Measurements from ENCODE around the gene SMARCD1. TPM values are rescaled to one million over a fixed set of nuclear protein-coding genes. Genes with fewer than 3 reads are reported as not detected.
"Not testable (repeated sequence)": the region's sequence is repeated elsewhere in the genome, so short reads cannot be mapped to it uniquely, and the experiment has no call there.

Gene SMARCD1
- total RNA-seq, 2 experiments from 2014 or later, result 72.3 to 78.1 TPM

DNA sequence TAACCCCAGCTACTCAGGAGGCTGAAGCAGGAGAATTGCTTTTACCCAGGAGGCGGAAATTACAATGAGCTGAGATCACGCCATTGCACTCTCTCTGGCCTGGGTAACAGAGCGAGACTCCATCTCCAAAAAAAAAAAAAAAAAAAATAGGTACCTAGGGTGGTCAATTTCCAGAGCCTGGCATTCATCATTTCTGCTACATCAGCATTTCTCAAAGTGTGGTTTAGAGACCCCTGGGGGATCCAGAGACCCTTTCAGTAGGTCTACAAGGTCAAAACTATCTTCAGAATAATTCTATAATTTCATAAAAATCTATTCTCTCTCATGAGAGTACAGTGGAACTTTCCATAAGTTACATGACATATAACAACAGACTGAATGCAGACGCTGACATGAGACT is 62.1 kb downstream of the SMARCD1 start:
- POLR2A ChIA-PET, result interaction anchor here (0.9 kb wide), 1 partner anchor 34 kb away, joined by 3 read pairs; no protein-coding TSS in a partner anchor
- ATAC-seq (no peak), DNase-seq (no peak)
- Mint-ChIP-seq H3K27ac (no peak overlapping the region), H3K4me1 (ENCODE audit: low read depth) (peaks cover 5% of the 10 kb centered on the region), H3K4me3 (no peak overlapping the region), H3K36me3 (ENCODE audit: low read depth) (no peaks in the 10 kb centered on the region), H3K9me3 (ENCODE audit: insufficient read depth) (no peaks in the 10 kb centered on the region), H3K27me3 (ENCODE audit: low read depth) (no peaks in the 10 kb centered on the region)
- CTCF ChIA-PET, result interaction anchor here (1.1 kb wide), 1 partner anchor 29 kb away, joined by 3 read pairs; no protein-coding TSS in a partner anchor

- not testable (repeated sequence) for ATAC-seq; H3K4me1 Mint-ChIP-seq (ENCODE audit: low read depth); H3K27me3 Mint-ChIP-seq (ENCODE audit: low read depth); H3K36me3 Mint-ChIP-seq (ENCODE audit: low read depth); H3K4me3 Mint-ChIP-seq; DNase-seq; H3K9me3 Mint-ChIP-seq (ENCODE audit: insufficient read depth); H3K27ac Mint-ChIP-seq
- ChIA-PET POLR2A (interaction anchor here (0.9 kb wide), 1 partner anchor 35 kb away, joined by 3 read pairs; no protein-coding TSS in a partner anchor), CTCF (interaction anchor here (0.6 to 1.1 kb wide), 3 partner anchors 28 to 179 kb away, joined by 3 read pairs; no protein-coding TSS in a partner anchor)
These were observed 62.9 kb downstream of the SMARCD1 start for GRCh38 chr12:50148011-50148410.

- DNase-seq, result no peak
- no peak overlapping the region for H3K4me3 Mint-ChIP-seq
- ATAC-seq, result no peak
- peaks cover 5% of the 10 kb centered on the region for H3K4me1 Mint-ChIP-seq (ENCODE audit: low read depth)
- no peaks in the 10 kb centered on the region for H3K27me3 Mint-ChIP-seq (ENCODE audit: low read depth)
- ChIA-PET CTCF (interaction anchor here (0.7 kb wide), 1 partner anchor 20 kb away, joined by 3 read pairs; no protein-coding TSS in a partner anchor), POLR2A (interaction anchor here (1.0 kb wide), 1 partner anchor 18 kb away, joined by 3 read pairs; the partner anchor contains the start of gene CERS5)
- H3K36me3 Mint-ChIP-seq (ENCODE audit: low read depth), result peaks cover 2% of the 10 kb centered on the region
- no peaks in the 10 kb centered on the region for H3K9me3 Mint-ChIP-seq (ENCODE audit: insufficient read depth)
- H3K27ac Mint-ChIP-seq, result no peak overlapping the region
These were observed 64.2 kb downstream of the SMARCD1 start for GRCh38 chr12:50149311-50149710.

Other genes with a start within 250 kb of the SMARCD1 start
- 1 to 10 TPM; 7.3 to 7.4 TPM for gene BCDIN3D, start 242.2 kb upstream of the SMARCD1 start, total RNA-seq
- gene FAIM2, start 181.4 kb upstream of the SMARCD1 start, total RNA-seq, result under 1 TPM; 0.23 to 0.55 TPM
- gene AQP2, start 134.6 kb upstream of the SMARCD1 start, total RNA-seq, result not detected
- gene AQP5, start 123.5 kb upstream of the SMARCD1 start, total RNA-seq, result not detected
- gene AQP6, start 112.4 kb upstream of the SMARCD1 start, total RNA-seq, result not detected
- 100 to 1,000 TPM; 185 to 200 TPM for gene RACGAP1, start 59.8 kb upstream of the SMARCD1 start, total RNA-seq
- 10 to 100 TPM; 25.4 to 27.9 TPM for gene ASIC1, start 27.7 kb upstream of the SMARCD1 start, total RNA-seq
- under 1 TPM; 0.23 to 0.82 TPM for gene GPD1, start 18.7 kb downstream of the SMARCD1 start, total RNA-seq
- gene COX14, start 26.9 kb downstream of the SMARCD1 start, total RNA-seq, result 10 to 100 TPM; 50.0 to 51.6 TPM
- 10 to 100 TPM; 38.7 to 40.6 TPM for gene CERS5, start 82.0 kb downstream of the SMARCD1 start, total RNA-seq
- 10 to 100 TPM; 19.4 to 19.9 TPM for gene LIMA1, start 198.2 kb downstream of the SMARCD1 start, total RNA-seq